ENCODE data around the gene ANKRD11.

The ANKRD11 gene

GRCh38 chr16:89233678-89234490 is 256.5 kb downstream of the ANKRD11 start:
- TF ChIP-seq EZH2phosphoT487 (IDR thresholded peaks at IDR 0.05; ENCODE audit: borderline replicate concordance): no peak
- TF ChIP-seq CTCF (conservative IDR thresholded peaks at IDR 0.05; ENCODE audit: low read length): no peak
- Histone ChIP-seq H3K4me3 (ENCODE audit: low read length, poor library complexity, severe bottlenecking) (no peak overlapping the region), H3F3A (ENCODE audit: low read depth) (no peaks in the 10 kb centered on the region), H3K9me3 (ENCODE audit: insufficient read depth, low read depth, low read length) (no peaks in the 10 kb centered on the region), H3K9ac (ENCODE audit: low read depth, low read length, poor library complexity, severe bottlenecking) (no peak overlapping the region), H3K27me3 (ENCODE audit: insufficient read depth, low read length, poor library complexity, severe bottlenecking) (no peaks in the 10 kb centered on the region), H3K9me2 (replicated peaks; ENCODE audit: low read depth, low read length) (no peaks in the 10 kb centered on the region), H4K20me1 (ENCODE audit: insufficient read depth, low read length, poor library complexity, severe bottlenecking) (no peaks in the 10 kb centered on the region), H3K36me3 (ENCODE audit: insufficient read depth, low read length) (no peaks in the 10 kb centered on the region), H2AFZ (ENCODE audit: low read length) (no peak overlapping the region), H3K4me1 (ENCODE audit: insufficient read depth, low read length, poor library complexity, severe bottlenecking) (no peaks in the 10 kb centered on the region), H3K79me2 (ENCODE audit: insufficient read depth, low read length) (no peaks in the 10 kb centered on the region), H3K4me2 (ENCODE audit: low read depth, low read length, poor library complexity, severe bottlenecking) (no peak overlapping the region)

GRCh38 chr16:89232107-89232506 is 258.3 kb downstream of the ANKRD11 start:
- Histone ChIP-seq H3K27me3 (ENCODE audit: insufficient read depth, low read length, poor library complexity, severe bottlenecking) (no peaks in the 10 kb centered on the region), H3K36me3 (ENCODE audit: insufficient read depth, low read length) (no peaks in the 10 kb centered on the region; the same call in 1 of the 2 replicates), H3K9me3 (ENCODE audit: insufficient read depth, low read depth, low read length) (no peaks in the 10 kb centered on the region), H3F3A (ENCODE audit: low read depth) (no peaks in the 10 kb centered on the region), H3K9me2 (replicated peaks; ENCODE audit: low read depth, low read length) (no peaks in the 10 kb centered on the region), H3K9ac (ENCODE audit: low read depth, low read length, poor library complexity, severe bottlenecking) (no peak overlapping the region), H3K4me3 (ENCODE audit: low read length, poor library complexity, severe bottlenecking) (no peak overlapping the region), H3K79me2 (ENCODE audit: insufficient read depth, low read length) (no peaks in the 10 kb centered on the region), H4K20me1 (ENCODE audit: insufficient read depth, low read length, poor library complexity, severe bottlenecking) (no peaks in the 10 kb centered on the region), H3K4me2 (ENCODE audit: low read depth, low read length, poor library complexity, severe bottlenecking) (no peak overlapping the region), H2AFZ (ENCODE audit: low read length) (no peak overlapping the region), H3K4me1 (ENCODE audit: insufficient read depth, low read length, poor library complexity, severe bottlenecking) (no peaks in the 10 kb centered on the region)
- TF ChIP-seq CTCF (conservative IDR thresholded peaks at IDR 0.05; ENCODE audit: low read length): no peak
- TF ChIP-seq EZH2phosphoT487 (IDR thresholded peaks at IDR 0.05; ENCODE audit: borderline replicate concordance): no peak

DNA sequence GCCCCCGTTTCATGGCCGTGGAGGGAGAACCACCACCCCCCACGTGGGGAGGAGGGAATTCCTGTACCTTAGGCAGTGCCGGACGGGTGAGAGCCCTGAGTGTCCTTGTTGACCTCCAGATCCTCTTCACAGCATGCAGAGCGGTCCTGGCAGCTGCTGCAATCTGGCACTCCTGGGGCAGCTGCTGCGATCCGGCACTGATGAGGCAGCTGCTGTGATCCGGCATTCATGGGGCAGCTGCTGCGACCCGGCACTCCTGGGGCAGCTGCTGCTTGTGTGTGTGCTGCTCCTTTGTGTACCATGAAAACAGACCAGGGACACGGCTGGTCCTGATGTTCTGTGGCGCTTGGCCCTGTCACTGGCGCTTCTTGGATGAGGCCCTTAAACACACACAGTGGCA is 260.1 kb downstream of the ANKRD11 start:
- TF ChIP-seq CTCF (conservative IDR thresholded peaks at IDR 0.05; ENCODE audit: low read length): no peak
- TF ChIP-seq EZH2phosphoT487 (IDR thresholded peaks at IDR 0.05; ENCODE audit: borderline replicate concordance): no peak
- H3K36me3 ChIP-seq (ENCODE audit: insufficient read depth, low read length): no peaks in the 10 kb centered on the region; the same call in 1 of the 2 replicates
- H4K20me1 ChIP-seq (ENCODE audit: insufficient read depth, low read length, poor library complexity, severe bottlenecking): no peaks in the 10 kb centered on the region
- no peaks in the 10 kb centered on the region for H3K9me2 ChIP-seq (replicated peaks; ENCODE audit: low read depth, low read length)
- no peaks in the 10 kb centered on the region for H3K9me3 ChIP-seq (ENCODE audit: insufficient read depth, low read depth, low read length)
- no peak overlapping the region for H3K9ac ChIP-seq (ENCODE audit: low read depth, low read length, poor library complexity, severe bottlenecking)
- H3K27me3 ChIP-seq (ENCODE audit: insufficient read depth, low read length, poor library complexity, severe bottlenecking): no peaks in the 10 kb centered on the region
- H3K79me2 ChIP-seq (ENCODE audit: insufficient read depth, low read length): no peaks in the 10 kb centered on the region
- no peaks in the 10 kb centered on the region for H3K4me1 ChIP-seq (ENCODE audit: insufficient read depth, low read length, poor library complexity, severe bottlenecking)
- no peaks in the 10 kb centered on the region for H3F3A ChIP-seq (ENCODE audit: low read depth)
- no peak overlapping the region for H3K4me3 ChIP-seq (ENCODE audit: low read length, poor library complexity, severe bottlenecking)
- H2AFZ ChIP-seq (ENCODE audit: low read length): no peak overlapping the region
- H3K4me2 ChIP-seq (ENCODE audit: low read depth, low read length, poor library complexity, severe bottlenecking): no peak overlapping the region

Data from Loucy (cell line).